ENCODE data around the gene MED27. TPM values are rescaled to one million over a fixed set of nuclear protein-coding genes. Genes with fewer than 3 reads are reported as not detected.

MED27 gene
- total RNA-seq, 2 donors from 2014 or later, result 12.0 to 18.8 TPM

GRCh38 chr9:132048201-132048600 lies 31.5 kb downstream of the MED27 start:
- H3K9ac ChIP-seq (ENCODE audit: low read depth in 2 of 2, low read length in 2 of 2), result no peak overlapping the region
- no peak overlapping the region for H3K27ac ChIP-seq
- no peaks in the 10 kb centered on the region for H3K9me3 ChIP-seq
- TF ChIP-seq CTCF (IDR thresholded peaks at IDR 0.05), result no peak
- intact Hi-C loops (cut with DNase I), result no loop called here
- H3K36me3 ChIP-seq, result no peaks in the 10 kb centered on the region
- no peaks in the 10 kb centered on the region for H3K27me3 ChIP-seq
- H3K4me1 ChIP-seq, result no peaks in the 10 kb centered on the region
- H3K4me3 ChIP-seq, result no peak overlapping the region
- no peak for DNase-seq

GRCh38 chr9:132046456-132046855 lies 33.2 kb downstream of the MED27 start:
- no peaks in the 10 kb centered on the region for H3K4me1 ChIP-seq
- no peak for DNase-seq
- no peak overlapping the region for H3K9ac ChIP-seq (ENCODE audit: low read depth in 2 of 2, low read length in 2 of 2)
- H3K27ac ChIP-seq, result no peak overlapping the region
- no peaks in the 10 kb centered on the region for H3K36me3 ChIP-seq
- no peak for TF ChIP-seq CTCF (IDR thresholded peaks at IDR 0.05)
- no peaks in the 10 kb centered on the region for H3K27me3 ChIP-seq
- H3K4me3 ChIP-seq, result no peak overlapping the region
- H3K9me3 ChIP-seq, result no peaks in the 10 kb centered on the region
- intact Hi-C loops (cut with DNase I), result no loop called here

- Histone ChIP-seq H3K9me3 (no peaks in the 10 kb centered on the region), H3K4me1 (no peaks in the 10 kb centered on the region), H3K4me3 (no peak overlapping the region), H3K27me3 (no peaks in the 10 kb centered on the region), H3K27ac (no peak overlapping the region), H3K9ac (ENCODE audit: low read depth in 2 of 2, low read length in 2 of 2) (no peak overlapping the region), H3K36me3 (no peaks in the 10 kb centered on the region)
- intact Hi-C loops (cut with DNase I), result no loop called here
- no peak for TF ChIP-seq CTCF (IDR thresholded peaks at IDR 0.05)
- DNase-seq, result no peak
Observed at GRCh38 chr9:132044176-132044875, 35.3 kb downstream of the MED27 start.

- Histone ChIP-seq H3K9me3 (no peaks in the 10 kb centered on the region), H3K9ac (ENCODE audit: low read depth in 2 of 2, low read length in 2 of 2) (no peak overlapping the region), H3K36me3 (no peaks in the 10 kb centered on the region), H3K27me3 (no peaks in the 10 kb centered on the region), H3K4me3 (no peak overlapping the region), H3K27ac (no peak overlapping the region), H3K4me1 (no peaks in the 10 kb centered on the region)
- intact Hi-C loops (cut with DNase I), result no loop called here
- TF ChIP-seq CTCF (IDR thresholded peaks at IDR 0.05), result no peak
- DNase-seq, result no peak
Observed at GRCh38 chr9:132043708-132044107, 36.0 kb downstream of the MED27 start.

GRCh38 chr9:132042324-132042723 lies 37.3 kb downstream of the MED27 start:
- no peaks in the 10 kb centered on the region for H3K27me3 ChIP-seq
- intact Hi-C loops (cut with DNase I), result no loop called here
- no peaks in the 10 kb centered on the region for H3K36me3 ChIP-seq
- no peak overlapping the region for H3K27ac ChIP-seq
- H3K9me3 ChIP-seq, result no peaks in the 10 kb centered on the region
- H3K4me3 ChIP-seq, result no peak overlapping the region
- no peak for TF ChIP-seq CTCF (IDR thresholded peaks at IDR 0.05)
- no peak overlapping the region for H3K9ac ChIP-seq (ENCODE audit: low read depth in 2 of 2, low read length in 2 of 2)
- no peaks in the 10 kb centered on the region for H3K4me1 ChIP-seq
- no peak for DNase-seq

Measured in colonic mucosa (tissue), 4 donors.